ENCODE results near the gene PPP2R3A.
"Not testable (repeated sequence)": the region's sequence is repeated elsewhere in the genome, so short reads cannot be mapped to it uniquely, and the experiment has no call there.

PPP2R3A gene

DNA sequence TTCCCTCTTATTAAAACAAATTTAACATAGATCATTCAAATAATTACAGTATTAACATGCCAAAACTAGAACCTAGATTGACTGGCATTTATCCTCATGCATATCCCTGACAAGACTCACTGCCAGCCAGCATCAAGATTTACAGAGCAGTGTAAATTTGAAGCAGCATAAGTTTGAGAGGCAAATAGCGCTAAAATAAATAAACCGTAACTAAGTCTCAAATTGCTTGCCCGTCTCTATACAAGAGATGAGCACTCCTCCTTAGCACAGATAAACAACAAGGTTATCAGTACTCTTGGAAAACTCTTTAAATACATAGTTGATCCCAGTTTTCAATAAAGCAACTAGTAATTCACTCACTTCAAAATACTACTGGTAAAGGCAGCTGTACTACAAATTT lies 201.0 kb downstream of the PPP2R3A start:
- ATAC-seq = no peak
- TF ChIP-seq PPARA (CRISPR knock-in tag; IDR thresholded peaks at IDR 0.05; ENCODE audit: borderline replicate concordance) (no peak), ZC3H10 (CRISPR knock-in tag; IDR thresholded peaks at IDR 0.05) (no peak)

DNA sequence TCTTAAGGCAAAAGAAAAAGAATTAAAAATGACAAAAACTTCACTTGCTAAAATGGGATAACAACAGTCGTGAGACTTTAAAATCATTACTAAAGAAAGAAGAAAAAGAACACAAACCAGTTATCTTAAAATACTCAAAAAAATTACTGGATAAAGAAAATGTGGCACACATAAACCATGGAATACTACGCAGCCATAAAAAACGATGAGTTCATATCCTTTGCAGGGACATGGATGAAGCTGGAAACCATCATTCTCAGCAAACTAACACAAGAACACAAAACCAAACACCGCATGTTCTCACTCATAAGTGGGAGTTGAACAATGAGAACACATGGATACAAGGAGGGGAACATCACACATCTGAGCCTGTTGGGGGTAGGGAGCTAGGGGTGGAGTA lies 202.7 kb downstream of the PPP2R3A start:
- ATAC-seq = not testable (repeated sequence)

DNA sequence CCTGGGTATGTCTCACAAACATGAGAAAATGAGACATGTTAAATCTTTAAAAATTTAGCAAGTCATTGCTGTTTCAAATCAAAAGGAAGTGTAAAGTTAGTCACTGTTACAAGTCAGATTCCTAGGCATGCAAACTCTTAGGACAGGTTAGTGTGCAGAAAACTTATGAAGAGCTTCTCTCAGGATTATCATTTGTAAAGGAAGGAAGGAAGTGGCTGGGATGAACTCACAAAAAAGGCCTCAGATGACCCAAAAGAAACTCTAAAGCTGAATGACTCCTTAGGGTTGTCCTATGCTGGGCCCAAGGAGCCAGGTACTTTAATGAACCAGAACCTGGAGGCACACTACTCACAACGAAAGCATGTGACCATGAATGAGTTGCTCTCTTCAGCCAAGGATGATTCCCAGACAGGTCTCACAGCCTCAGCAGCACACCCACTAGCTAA lies 205.6 kb downstream of the PPP2R3A start:
- ATAC-seq = peak; percentile 43; the same call in 2 of the 3 replicates
- no peak for TF ChIP-seq ESRRG (CRISPR knock-in tag; IDR thresholded peaks at IDR 0.05)
- TF ChIP-seq OSR1 (CRISPR knock-in tag; IDR thresholded peaks at IDR 0.05) = no peak
- TF ChIP-seq ZNF8 (CRISPR knock-in tag; IDR thresholded peaks at IDR 0.05) = no peak
- no peak for TF ChIP-seq SNAI2 (CRISPR knock-in tag; IDR thresholded peaks at IDR 0.05)
- no peak for TF ChIP-seq ISL1 (CRISPR knock-in tag; IDR thresholded peaks at IDR 0.05)
- TF ChIP-seq, protein P1, sequence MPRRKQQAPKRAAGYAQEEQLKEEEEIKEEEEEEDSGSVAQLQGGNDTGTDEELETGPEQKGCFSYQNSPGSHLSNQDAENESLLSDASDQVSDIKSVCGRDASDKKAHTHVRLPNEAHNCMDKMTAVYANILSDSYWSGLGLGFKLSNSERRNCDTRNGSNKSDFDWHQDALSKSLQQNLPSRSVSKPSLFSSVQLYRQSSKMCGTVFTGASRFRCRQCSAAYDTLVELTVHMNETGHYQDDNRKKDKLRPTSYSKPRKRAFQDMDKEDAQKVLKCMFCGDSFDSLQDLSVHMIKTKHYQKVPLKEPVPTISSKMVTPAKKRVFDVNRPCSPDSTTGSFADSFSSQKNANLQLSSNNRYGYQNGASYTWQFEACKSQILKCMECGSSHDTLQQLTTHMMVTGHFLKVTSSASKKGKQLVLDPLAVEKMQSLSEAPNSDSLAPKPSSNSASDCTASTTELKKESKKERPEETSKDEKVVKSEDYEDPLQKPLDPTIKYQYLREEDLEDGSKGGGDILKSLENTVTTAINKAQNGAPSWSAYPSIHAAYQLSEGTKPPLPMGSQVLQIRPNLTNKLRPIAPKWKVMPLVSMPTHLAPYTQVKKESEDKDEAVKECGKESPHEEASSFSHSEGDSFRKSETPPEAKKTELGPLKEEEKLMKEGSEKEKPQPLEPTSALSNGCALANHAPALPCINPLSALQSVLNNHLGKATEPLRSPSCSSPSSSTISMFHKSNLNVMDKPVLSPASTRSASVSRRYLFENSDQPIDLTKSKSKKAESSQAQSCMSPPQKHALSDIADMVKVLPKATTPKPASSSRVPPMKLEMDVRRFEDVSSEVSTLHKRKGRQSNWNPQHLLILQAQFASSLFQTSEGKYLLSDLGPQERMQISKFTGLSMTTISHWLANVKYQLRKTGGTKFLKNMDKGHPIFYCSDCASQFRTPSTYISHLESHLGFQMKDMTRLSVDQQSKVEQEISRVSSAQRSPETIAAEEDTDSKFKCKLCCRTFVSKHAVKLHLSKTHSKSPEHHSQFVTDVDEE (CRISPR knock-in tag; IDR thresholded peaks at IDR 0.05) = no peak
- TF ChIP-seq, protein P2, sequence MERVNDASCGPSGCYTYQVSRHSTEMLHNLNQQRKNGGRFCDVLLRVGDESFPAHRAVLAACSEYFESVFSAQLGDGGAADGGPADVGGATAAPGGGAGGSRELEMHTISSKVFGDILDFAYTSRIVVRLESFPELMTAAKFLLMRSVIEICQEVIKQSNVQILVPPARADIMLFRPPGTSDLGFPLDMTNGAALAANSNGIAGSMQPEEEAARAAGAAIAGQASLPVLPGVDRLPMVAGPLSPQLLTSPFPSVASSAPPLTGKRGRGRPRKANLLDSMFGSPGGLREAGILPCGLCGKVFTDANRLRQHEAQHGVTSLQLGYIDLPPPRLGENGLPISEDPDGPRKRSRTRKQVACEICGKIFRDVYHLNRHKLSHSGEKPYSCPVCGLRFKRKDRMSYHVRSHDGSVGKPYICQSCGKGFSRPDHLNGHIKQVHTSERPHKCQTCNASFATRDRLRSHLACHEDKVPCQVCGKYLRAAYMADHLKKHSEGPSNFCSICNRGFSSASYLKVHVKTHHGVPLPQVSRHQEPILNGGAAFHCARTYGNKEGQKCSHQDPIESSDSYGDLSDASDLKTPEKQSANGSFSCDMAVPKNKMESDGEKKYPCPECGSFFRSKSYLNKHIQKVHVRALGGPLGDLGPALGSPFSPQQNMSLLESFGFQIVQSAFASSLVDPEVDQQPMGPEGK (CRISPR knock-in tag; IDR thresholded peaks at IDR 0.05; ENCODE audit: borderline replicate concordance) = no peak
- no peak for TF ChIP-seq TCF4 (CRISPR knock-in tag; IDR thresholded peaks at IDR 0.05; ENCODE audit: borderline replicate concordance)

DNA sequence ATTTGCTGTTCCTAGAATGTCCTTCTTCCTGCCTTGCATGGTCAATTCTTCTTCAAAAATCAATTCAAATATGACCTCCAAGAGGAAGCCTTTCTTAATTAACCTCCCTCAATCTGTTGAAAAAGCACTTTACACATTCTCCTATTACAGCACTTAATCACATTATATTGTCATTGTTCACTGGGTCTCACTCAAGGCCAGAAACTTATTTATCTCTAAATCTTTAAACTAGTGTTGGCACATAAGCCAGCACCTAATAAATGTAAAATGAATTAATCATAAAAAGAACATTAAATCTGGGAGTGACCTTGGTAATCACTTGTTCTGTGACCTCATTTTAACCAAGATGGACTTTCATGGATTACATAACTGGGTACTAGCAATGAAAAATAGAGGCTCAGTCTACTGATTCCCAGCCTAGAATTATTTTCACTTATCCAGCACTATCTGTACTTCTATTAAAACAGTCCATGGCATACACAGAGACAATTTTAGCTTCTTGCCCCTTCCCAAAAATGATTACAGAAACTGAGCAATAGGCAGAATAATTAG lies 208.5 kb downstream of the PPP2R3A start:
- no peak for ATAC-seq
- TF ChIP-seq PPARA (CRISPR knock-in tag; IDR thresholded peaks at IDR 0.05; ENCODE audit: borderline replicate concordance) (no peak), TOX (CRISPR knock-in tag; IDR thresholded peaks at IDR 0.05; ENCODE audit: borderline replicate concordance) (no peak), OSR1 (CRISPR knock-in tag; IDR thresholded peaks at IDR 0.05) (no peak), SNAI2 (CRISPR knock-in tag; IDR thresholded peaks at IDR 0.05) (no peak), ZNF70 (CRISPR knock-in tag; IDR thresholded peaks at IDR 0.05) (no peak), ZFP3 (CRISPR knock-in tag; IDR thresholded peaks at IDR 0.05) (no peak), BACH2 (CRISPR knock-in tag; IDR thresholded peaks at IDR 0.05; ENCODE audit: borderline replicate concordance) (no peak), ESRRG (CRISPR knock-in tag; IDR thresholded peaks at IDR 0.05) (no peak)
- TF ChIP-seq, protein P2 (CRISPR knock-in tag; IDR thresholded peaks at IDR 0.05; ENCODE audit: borderline replicate concordance) = no peak
- TF ChIP-seq, protein P1 (CRISPR knock-in tag; IDR thresholded peaks at IDR 0.05) = no peak
- TF ChIP-seq, protein P3, sequence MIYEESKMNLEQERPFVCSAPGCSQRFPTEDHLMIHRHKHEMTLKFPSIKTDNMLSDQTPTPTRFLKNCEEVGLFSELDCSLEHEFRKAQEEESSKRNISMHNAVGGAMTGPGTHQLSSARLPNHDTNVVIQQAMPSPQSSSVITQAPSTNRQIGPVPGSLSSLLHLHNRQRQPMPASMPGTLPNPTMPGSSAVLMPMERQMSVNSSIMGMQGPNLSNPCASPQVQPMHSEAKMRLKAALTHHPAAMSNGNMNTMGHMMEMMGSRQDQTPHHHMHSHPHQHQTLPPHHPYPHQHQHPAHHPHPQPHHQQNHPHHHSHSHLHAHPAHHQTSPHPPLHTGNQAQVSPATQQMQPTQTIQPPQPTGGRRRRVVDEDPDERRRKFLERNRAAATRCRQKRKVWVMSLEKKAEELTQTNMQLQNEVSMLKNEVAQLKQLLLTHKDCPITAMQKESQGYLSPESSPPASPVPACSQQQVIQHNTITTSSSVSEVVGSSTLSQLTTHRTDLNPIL (CRISPR knock-in tag; IDR thresholded peaks at IDR 0.05; ENCODE audit: low read depth) = no peak

Measured in SK-N-SH treated with all-trans-retinoic acid at 6 μM for 48 hours (cell line).